Measurements from ENCODE around the gene GRIA4.

GRIA4 gene

DNA sequence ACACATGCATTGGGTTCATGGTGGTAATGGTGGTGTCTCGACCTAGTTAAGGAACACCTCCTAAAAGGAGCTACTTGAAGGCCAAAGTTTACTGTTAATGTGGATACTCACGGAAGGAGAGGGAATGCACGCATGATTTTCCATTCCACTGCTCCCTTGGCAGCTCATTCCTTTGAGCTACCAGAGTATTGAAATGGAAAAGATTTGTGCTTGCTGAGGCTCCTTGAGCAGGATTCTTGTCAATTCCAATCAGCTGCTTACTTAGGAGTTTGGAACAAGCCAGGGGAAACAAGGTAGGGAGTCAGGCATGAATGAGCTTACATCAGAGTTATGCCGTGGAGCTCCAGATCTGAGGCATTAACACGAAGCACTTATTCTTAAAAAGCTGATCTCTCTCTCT, 108.8 kb downstream of the GRIA4 start:
- TF ChIP-seq, protein P1, sequence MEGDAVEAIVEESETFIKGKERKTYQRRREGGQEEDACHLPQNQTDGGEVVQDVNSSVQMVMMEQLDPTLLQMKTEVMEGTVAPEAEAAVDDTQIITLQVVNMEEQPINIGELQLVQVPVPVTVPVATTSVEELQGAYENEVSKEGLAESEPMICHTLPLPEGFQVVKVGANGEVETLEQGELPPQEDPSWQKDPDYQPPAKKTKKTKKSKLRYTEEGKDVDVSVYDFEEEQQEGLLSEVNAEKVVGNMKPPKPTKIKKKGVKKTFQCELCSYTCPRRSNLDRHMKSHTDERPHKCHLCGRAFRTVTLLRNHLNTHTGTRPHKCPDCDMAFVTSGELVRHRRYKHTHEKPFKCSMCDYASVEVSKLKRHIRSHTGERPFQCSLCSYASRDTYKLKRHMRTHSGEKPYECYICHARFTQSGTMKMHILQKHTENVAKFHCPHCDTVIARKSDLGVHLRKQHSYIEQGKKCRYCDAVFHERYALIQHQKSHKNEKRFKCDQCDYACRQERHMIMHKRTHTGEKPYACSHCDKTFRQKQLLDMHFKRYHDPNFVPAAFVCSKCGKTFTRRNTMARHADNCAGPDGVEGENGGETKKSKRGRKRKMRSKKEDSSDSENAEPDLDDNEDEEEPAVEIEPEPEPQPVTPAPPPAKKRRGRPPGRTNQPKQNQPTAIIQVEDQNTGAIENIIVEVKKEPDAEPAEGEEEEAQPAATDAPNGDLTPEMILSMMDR (IDR thresholded peaks at IDR 0.05; ENCODE audit: low read depth, low read length), result no peak
- no peak for TF ChIP-seq POLR2A (IDR thresholded peaks at IDR 0.05; ENCODE audit: extremely low read depth, insufficient read length)
- TF ChIP-seq, protein P2, sequence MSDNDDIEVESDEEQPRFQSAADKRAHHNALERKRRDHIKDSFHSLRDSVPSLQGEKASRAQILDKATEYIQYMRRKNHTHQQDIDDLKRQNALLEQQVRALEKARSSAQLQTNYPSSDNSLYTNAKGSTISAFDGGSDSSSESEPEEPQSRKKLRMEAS (IDR thresholded peaks at IDR 0.05; ENCODE audit: low read depth, low read length), result no peak
- no peak for TF ChIP-seq MYC (IDR thresholded peaks at IDR 0.05; ENCODE audit: low read depth, low read length)
- DNase-seq (ENCODE audit: low read depth), result no peak
- H3K4me3 ChIP-seq (ENCODE audit: low read depth, low read length), result no peak overlapping the region

DNA sequence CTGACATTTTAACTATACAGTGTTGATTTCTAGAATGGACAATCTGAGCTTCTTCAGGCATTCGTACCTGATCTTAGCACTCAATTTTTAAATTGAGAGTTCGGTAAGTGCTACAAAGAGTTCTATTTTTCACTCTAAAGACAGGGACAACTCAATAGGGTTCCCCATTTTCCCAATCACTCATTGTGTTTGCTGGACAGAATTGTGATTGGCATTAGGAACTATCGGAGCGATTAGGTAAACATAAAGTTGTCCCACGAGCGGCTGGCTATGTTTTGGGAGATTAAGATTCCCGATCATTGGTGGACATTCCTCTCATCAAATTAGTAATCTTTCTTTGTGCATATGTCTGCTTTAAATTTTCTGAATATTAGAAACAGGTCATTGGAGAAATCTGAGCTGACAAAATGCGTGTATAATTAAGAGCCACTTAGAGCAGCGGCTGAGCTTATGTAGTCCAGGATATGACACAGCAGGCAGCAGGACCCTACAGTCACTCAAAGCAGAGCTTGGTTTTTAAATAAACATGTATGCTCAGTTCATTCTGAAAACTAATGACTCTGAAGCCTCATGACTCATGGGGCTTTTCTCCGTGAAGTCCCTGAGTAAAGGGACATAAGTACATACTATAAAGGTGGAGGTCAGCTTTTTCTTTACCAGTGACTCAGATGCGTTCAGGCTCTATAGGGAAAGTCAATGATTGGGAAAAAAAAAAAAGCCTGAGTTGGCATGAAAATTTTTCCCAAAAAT, 109.4 kb downstream of the GRIA4 start:
- DNase-seq (ENCODE audit: low read depth), result no peak
- TF ChIP-seq MYC (IDR thresholded peaks at IDR 0.05; ENCODE audit: low read depth, low read length) (no peak), POLR2A (IDR thresholded peaks at IDR 0.05; ENCODE audit: extremely low read depth, insufficient read length) (no peak)
- TF ChIP-seq, protein P1 (IDR thresholded peaks at IDR 0.05; ENCODE audit: low read depth, low read length), result no peak
- TF ChIP-seq, protein P2 (IDR thresholded peaks at IDR 0.05; ENCODE audit: low read depth, low read length), result no peak
- H3K4me3 ChIP-seq (ENCODE audit: low read depth, low read length), result no peak overlapping the region

DNA sequence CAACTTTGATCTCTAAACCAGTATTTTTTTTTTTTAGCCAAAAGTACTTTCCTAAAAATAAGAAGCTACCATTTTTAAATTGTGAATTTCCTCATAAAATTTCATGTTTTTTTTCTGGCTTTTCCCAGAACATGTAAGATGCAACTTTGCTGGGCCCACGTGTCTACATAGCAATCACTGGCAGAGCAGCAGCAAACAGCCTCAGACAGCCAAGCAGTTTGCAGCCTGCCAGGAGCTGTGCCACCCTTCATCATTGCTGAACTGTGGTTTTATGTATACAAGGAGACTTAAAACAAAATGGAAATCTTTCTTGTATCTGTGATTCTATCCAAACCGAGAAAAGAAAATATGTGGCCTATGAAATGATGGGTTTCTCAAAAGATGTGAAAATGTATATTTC, 110.2 kb downstream of the GRIA4 start:
- no peak overlapping the region for H3K4me3 ChIP-seq (ENCODE audit: low read depth, low read length)
- TF ChIP-seq, protein P1 (IDR thresholded peaks at IDR 0.05; ENCODE audit: low read depth, low read length), result no peak
- no peak for TF ChIP-seq POLR2A (IDR thresholded peaks at IDR 0.05; ENCODE audit: extremely low read depth, insufficient read length)
- TF ChIP-seq, protein P2 (IDR thresholded peaks at IDR 0.05; ENCODE audit: low read depth, low read length), result no peak
- no peak for DNase-seq (ENCODE audit: low read depth)

DNA sequence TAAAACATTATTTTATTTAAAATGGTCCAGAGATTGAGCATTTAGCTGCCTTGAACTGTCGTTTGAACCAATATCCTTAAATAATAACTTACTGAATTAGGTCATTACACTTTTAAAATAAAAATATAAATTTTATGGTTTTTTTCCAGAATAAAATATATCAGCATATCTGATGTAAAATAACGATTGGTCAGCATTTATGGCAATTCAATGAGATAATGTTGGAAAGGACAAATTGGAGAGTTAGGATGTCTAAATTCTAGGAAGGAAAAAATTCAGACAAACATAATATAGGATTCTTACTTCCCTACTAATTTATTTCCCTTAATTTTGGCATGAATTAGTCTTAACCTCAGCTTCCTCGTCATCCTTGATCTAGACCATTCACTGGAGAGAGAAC, 113.4 kb downstream of the GRIA4 start:
- no peak overlapping the region for H3K4me3 ChIP-seq (ENCODE audit: low read depth, low read length)
- TF ChIP-seq, protein P1 (IDR thresholded peaks at IDR 0.05; ENCODE audit: low read depth, low read length), result no peak
- TF ChIP-seq MYC (IDR thresholded peaks at IDR 0.05; ENCODE audit: low read depth, low read length) (no peak), POLR2A (IDR thresholded peaks at IDR 0.05; ENCODE audit: extremely low read depth, insufficient read length) (no peak)
- TF ChIP-seq, protein P2 (IDR thresholded peaks at IDR 0.05; ENCODE audit: low read depth, low read length), result no peak
- DNase-seq (ENCODE audit: low read depth), result no peak

DNA sequence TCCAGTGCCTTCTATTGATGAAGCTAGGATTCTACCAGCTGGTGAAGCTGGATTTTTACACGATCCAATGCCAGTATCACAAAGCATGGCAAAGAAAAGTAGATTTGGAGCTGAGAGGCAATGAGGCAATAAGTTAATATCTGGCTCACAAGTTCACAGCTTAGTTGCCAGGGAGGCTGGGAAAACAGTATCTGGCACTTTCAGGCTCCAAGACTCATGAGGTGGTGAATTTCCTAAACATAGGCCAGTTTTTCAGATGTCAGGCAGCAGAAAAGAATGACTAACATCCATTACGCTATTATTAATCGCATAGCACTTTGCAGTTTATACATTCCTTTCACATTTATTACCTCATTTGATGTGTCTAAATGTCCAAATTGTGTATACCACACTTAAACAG, 122.7 kb downstream of the GRIA4 start:
- no peak for DNase-seq (ENCODE audit: low read depth)
- H3K4me3 ChIP-seq (ENCODE audit: low read depth, low read length), result no peak overlapping the region
- TF ChIP-seq, protein P2 (IDR thresholded peaks at IDR 0.05; ENCODE audit: low read depth, low read length), result no peak
- TF ChIP-seq POLR2A (IDR thresholded peaks at IDR 0.05; ENCODE audit: extremely low read depth, insufficient read length) (no peak), MYC (IDR thresholded peaks at IDR 0.05; ENCODE audit: low read depth, low read length) (no peak)
- TF ChIP-seq, protein P1 (IDR thresholded peaks at IDR 0.05; ENCODE audit: low read depth, low read length), result no peak

Measured in NB4 (cell line).